Astrocyte (in vitro differentiated cells and primary cell): ENCODE data around the gene NODAL.

Experiments used
- EZH2 ChIP-seq: IDR thresholded peaks from 2 replicates; pipeline ENCODE4 v1.6.1; 2012; ENCODE audit warnings: mild to moderate bottlenecking, low read length, inconsistent platforms; ENCODE audit not compliant: insufficient read depth
- TF ChIP-seq, protein P1 (sequence below): IDR thresholded peaks from 2 replicates; pipeline ENCODE4 v1.5.1; 2011; ENCODE audit warnings: low read depth, mild to moderate bottlenecking, inconsistent platforms, low read length, moderate library complexity; ENCODE audit not compliant: insufficient read depth

DNA sequence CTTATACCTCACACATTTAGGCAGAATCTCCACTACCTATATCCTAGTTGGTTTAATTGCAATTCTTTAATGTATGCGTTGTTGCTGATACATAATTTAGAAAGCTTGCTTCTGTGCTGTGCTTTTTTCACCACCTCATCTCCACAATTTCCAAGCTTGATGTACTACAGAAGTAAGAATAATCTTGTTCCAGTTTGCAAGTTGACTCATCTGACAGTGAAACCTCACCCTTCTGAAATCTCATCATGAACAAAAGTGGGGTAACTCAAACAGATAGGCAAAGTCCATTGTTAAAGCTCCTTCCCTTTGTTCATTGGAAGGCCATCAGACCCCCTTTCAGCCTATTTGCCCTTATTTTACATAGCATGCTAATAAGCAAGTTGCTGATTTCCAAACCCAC, 23.9 kb downstream of the NODAL start:
- TF ChIP-seq, protein P1, sequence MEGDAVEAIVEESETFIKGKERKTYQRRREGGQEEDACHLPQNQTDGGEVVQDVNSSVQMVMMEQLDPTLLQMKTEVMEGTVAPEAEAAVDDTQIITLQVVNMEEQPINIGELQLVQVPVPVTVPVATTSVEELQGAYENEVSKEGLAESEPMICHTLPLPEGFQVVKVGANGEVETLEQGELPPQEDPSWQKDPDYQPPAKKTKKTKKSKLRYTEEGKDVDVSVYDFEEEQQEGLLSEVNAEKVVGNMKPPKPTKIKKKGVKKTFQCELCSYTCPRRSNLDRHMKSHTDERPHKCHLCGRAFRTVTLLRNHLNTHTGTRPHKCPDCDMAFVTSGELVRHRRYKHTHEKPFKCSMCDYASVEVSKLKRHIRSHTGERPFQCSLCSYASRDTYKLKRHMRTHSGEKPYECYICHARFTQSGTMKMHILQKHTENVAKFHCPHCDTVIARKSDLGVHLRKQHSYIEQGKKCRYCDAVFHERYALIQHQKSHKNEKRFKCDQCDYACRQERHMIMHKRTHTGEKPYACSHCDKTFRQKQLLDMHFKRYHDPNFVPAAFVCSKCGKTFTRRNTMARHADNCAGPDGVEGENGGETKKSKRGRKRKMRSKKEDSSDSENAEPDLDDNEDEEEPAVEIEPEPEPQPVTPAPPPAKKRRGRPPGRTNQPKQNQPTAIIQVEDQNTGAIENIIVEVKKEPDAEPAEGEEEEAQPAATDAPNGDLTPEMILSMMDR, result no peak
- TF ChIP-seq EZH2, result no peak
